Measurements from ENCODE around the gene SLC7A14. TPM values are rescaled to one million over a fixed set of nuclear protein-coding genes. Genes with fewer than 3 reads are reported as not detected.

Gene SLC7A14
- total RNA-seq, 1 donor from 2014 or later, result 6.9 TPM

DNA sequence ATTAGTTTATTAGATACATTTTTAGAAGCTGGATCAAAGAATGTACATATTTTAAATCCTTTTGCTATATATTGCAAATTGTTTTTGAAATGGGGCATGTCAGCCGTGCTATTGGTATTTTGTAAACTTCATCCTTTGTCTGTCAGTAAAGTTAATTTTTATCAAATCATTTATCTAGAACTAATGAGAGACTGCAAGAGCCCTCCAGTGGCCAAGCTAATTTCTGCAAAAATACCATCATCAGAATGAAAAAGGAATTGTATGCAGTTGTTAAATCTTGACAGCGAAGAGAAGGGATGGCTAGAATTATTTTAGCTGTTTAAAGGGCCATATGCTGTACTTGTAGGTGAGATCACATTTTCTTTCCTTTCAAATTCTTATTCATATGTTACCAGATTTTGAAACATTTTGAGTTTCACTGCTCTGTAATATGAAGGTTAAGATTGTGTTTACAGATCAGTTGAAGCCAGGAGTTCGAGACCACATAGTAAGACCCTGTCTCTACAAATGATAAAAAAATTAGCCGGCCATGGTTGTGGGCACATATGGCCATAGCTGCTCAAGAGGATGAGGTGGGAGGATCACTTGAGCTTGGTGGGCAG lies 175.3 kb downstream of the SLC7A14 start:
- FAIRE-seq (no peak), DNase-seq (ENCODE audit: low spot score in 2 of 2) (no peak)

Other genes with a start within 250 kb of the SLC7A14 start
- 160 TPM for gene SKIL, start 228.4 kb downstream of the SLC7A14 start, total RNA-seq
- 13.9 TPM for gene CLDN11, start 167.2 kb downstream of the SLC7A14 start, total RNA-seq

Data from frontal cortex (tissue), 4 donors.